ENCODE measurements around the gene CCL1.
"Not testable (repeated sequence)": the region's sequence is repeated elsewhere in the genome, so short reads cannot be mapped to it uniquely, and the experiment has no call there.

CCL1 gene

GRCh38 chr17:34356194-34356593 is 6.8 kb downstream of the CCL1 start, which contains the start of gene CCL13:
TSS of gene CCL13 (plus strand) at chr17:34356480. CDS start at chr17:34356527, 47 bp downstream.
- no peak for DNase-seq

- no peak for DNase-seq
These were observed 8.4 kb downstream of the CCL1 start for GRCh38 chr17:34354637-34355036.

- DNase-seq, result no peak
These were observed 10.8 kb downstream of the CCL1 start for GRCh38 chr17:34352191-34352590.

GRCh38 chr17:34351096-34351495 is 11.9 kb downstream of the CCL1 start:
- no peak for DNase-seq

GRCh38 chr17:34349751-34350150 is 13.3 kb downstream of the CCL1 start:
- DNase-seq, result no peak

GRCh38 chr17:34347063-34347462 is 16.0 kb downstream of the CCL1 start:
- DNase-seq, result no peak

GRCh38 chr17:34341916-34342315 is 21.1 kb downstream of the CCL1 start:
- DNase-seq, result no peak

- no peak for DNase-seq
These were observed 23.8 kb downstream of the CCL1 start for GRCh38 chr17:34339138-34339770.

- no peak for DNase-seq
These were observed 25.3 kb downstream of the CCL1 start for GRCh38 chr17:34337701-34338100.

GRCh38 chr17:34327580-34327979 is 35.5 kb downstream of the CCL1 start:
- not testable (repeated sequence) for DNase-seq

GRCh38 chr17:34321964-34322363 is 41.1 kb downstream of the CCL1 start:
- DNase-seq, result no peak

GRCh38 chr17:34319039-34319483 is 44.0 kb downstream of the CCL1 start, which contains the start of gene CCL8:
TSS of gene CCL8 (plus strand) at chr17:34319435. CDS start at chr17:34319502, 67 bp downstream.
- no peak for DNase-seq

- DNase-seq, result no peak
These were observed 44.6 kb downstream of the CCL1 start for GRCh38 chr17:34318474-34318873.

GRCh38 chr17:34314279-34314678 is 48.8 kb downstream of the CCL1 start:
- no peak for DNase-seq

GRCh38 chr17:34313164-34313563 is 49.9 kb downstream of the CCL1 start:
- no peak for DNase-seq

GRCh38 chr17:34312080-34312479 is 51.0 kb downstream of the CCL1 start:
- DNase-seq, result no peak

GRCh38 chr17:34311291-34311690 is 51.7 kb downstream of the CCL1 start:
- DNase-seq, result no peak
